NCI-H1436 treated with DMSO at 0.1 percent for 48 hours (cell line): Measurements from ENCODE around the gene CCDC30.
"Not testable (repeated sequence)": the region's sequence is repeated elsewhere in the genome, so short reads cannot be mapped to it uniquely, and the experiment has no call there.

Source experiments
- DNase-seq: peaks from one replicate; lab custom pipeline; 2025; lab: John Stamatoyannopoulos, UW

CCDC30 gene

DNA sequence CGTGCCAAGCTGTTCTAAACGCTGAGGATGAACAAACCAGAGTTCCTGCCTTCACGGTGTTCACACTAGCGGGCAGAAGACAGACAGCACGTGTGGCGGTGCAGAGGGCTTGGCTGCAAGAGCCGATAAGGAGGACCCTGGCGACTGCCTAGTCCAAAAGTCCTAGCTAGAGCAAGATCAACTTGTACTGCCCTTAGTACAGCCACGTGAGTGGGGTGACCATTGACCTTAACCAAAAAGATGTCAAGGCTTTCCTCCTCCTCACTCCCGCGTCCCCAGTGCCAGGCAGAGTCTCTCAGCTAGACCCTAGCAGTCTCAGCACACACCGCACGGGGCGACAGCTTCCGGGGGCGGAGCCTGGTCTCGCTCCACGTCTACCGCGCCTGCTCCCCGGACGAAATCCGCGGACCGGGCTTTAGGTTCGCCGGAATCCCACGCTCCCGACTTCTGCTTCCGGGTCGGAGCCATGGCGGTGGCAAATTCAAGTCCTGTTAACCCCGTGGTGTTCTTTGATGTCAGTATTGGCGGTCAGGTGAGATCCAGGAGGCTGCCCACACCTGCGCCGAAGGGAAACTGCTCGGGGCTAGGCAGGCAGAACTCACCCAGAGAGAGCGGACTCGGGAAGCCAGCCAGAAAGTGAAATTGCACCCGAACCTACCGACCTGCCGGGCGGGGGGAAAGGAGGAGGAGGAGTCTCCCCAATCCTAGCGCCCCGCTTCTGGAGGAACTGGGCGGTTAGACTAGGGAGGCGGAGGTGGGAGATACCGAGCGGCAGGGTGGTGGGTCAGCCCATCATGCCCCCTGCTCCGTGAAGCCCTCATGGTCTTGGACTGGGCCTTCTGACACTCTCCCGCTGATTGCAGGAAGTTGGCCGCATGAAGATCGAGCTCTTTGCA is 195.1 kb downstream of the CCDC30 start, which contains the start of gene PPIH:
PPIH (plus strand) TSS at position 443 of the 896 bp plus-strand sequence; CDS start at position 467, 24 bp downstream.
- DNase-seq, result peak; percentile 69

GRCh38 chr1:42658877-42659337 is 195.8 kb downstream of the CCDC30 start:
- DNase-seq, result no peak

DNA sequence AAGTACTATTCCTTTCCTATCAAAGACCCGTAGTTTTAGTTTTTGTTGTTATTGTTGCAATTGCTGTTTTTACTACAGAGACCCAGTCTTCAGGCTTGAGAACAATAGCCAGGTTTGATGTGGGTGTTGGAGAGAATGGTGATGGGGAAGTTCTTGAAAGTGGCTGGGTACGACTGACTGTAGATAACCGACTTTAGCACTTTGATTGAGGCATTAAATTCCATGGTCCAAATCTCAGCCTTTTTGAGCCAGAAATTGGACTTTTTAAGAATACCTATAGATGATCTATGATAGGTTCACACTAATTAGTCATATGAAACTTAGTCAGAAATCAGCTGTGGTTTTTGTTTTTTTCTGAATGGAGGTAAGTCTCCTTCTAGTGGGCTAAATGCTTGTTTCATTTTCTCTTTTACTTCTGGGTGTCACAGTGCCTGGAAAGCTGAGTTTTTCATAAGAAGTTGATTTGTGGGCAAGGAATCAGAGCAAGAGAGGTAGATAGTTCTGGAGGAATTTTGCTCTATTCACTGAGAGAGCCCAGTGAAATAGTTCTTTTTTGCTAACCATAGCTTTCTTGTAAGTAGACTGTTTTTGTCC is 197.9 kb downstream of the CCDC30 start:
- no peak for DNase-seq

DNA sequence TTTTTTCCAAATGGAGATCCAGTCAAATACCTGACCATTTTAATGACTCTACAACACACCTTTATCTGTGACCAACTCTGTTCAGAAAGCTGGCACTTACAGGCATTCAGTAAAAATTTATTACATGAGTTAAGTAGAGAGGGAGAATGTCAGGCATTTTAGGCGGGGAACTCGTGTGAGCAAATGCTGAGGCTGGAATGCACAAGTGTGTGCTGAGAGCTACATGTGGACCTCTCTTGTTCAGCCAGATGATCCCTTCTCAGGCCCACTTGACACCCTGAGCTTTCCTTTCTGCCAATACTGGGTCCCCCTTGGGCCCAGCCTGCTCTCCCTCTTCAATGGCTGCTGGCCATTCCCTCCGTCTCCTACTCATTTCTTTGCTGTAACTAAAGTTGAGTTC is 206.8 kb downstream of the CCDC30 start:
- no peak for DNase-seq

- no peak for DNase-seq
Observed at GRCh38 chr1:42670425-42670824, 207.3 kb downstream of the CCDC30 start.

GRCh38 chr1:42674214-42674613 is 211.1 kb downstream of the CCDC30 start:
- no peak for DNase-seq

GRCh38 chr1:42674682-42675081 is 211.6 kb downstream of the CCDC30 start:
- no peak for DNase-seq

DNA sequence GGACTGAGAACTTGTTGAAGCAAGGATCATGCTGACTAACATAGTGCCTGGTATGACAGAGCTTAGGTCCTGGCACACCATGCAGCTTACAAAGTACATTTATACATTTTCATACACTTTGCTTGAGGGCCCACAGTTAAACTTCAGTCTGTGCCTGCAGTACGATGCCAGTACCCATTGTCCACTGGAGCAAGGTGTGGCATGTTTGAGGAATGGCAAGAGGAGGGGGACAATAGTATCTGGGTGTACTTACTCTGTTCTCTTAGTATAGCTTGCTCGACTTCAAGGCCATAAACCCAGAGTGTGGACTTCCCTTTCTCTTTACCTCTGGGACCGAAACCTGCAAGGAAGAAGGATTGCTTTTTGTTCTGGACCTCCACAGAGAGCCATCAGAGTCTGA is 212.4 kb downstream of the CCDC30 start:
- no peak for DNase-seq

- DNase-seq, result no peak
Observed at GRCh38 chr1:42676534-42677087, 213.5 kb downstream of the CCDC30 start.

GRCh38 chr1:42679364-42679983 is 216.4 kb downstream of the CCDC30 start:
- DNase-seq, result no peak

GRCh38 chr1:42680055-42680454 is 217.0 kb downstream of the CCDC30 start:
- DNase-seq, result no peak

GRCh38 chr1:42680921-42681683 is 218.0 kb downstream of the CCDC30 start:
- DNase-seq, result no peak

- peak; percentile 99 for DNase-seq
Observed at GRCh38 chr1:42681741-42682483, 218.8 kb downstream of the CCDC30 start, which contains the start of gene YBX1. Gene YBX1, plus strand, starts transcription at chr1:42682418. Its CDS starts 148 bp downstream, at chr1:42682566.

DNA sequence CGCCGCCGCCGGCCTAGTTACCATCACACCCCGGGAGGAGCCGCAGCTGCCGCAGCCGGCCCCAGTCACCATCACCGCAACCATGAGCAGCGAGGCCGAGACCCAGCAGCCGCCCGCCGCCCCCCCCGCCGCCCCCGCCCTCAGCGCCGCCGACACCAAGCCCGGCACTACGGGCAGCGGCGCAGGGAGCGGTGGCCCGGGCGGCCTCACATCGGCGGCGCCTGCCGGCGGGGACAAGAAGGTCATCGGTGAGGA is 219.3 kb downstream of the CCDC30 start:
- DNase-seq, result not testable (repeated sequence)

- no peak for DNase-seq
Observed at GRCh38 chr1:42682739-42683531, 219.8 kb downstream of the CCDC30 start.

GRCh38 chr1:42684139-42684538 is 221.1 kb downstream of the CCDC30 start:
- DNase-seq, result no peak

DNA sequence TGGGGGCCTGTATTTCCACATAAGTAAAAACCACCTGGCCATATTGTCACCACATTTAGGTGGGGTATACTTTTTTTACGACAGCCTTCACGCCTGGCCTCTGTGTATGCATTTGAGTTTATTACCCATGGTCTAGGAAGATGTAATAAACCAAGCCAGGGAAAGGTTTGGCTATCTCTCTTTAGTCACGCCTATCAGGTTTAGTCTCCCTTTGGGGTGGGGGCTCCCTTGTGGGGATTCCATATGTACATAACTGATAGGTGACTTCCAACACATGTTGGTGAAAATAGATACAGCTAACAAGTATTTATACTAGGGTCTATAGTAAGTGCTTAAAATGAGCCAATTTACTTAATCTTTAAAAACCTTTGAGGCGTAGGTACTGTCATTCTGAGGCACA is 223.3 kb downstream of the CCDC30 start:
- DNase-seq, result no peak

DNA sequence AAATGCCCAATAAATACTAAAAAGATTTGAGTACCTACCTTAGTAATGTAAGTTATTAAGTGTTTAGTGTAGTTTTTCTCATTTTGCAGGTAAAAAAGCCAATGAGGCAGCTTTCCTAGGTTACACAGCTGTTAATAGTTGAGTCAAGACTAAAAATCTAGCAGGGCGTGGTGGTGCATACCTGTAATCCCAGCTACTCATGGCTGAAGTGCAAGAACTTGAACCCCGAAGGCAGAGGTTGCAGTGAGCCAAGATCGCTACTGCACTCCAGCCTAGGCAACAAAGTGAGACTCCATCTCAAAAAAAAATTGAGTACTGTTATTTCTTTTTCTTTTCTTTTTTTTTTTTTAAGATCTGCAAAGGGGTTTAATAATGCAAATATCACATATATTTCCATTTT is 226.8 kb downstream of the CCDC30 start:
- no peak for DNase-seq

- no peak for DNase-seq
Observed at GRCh38 chr1:42690477-42691156, 227.5 kb downstream of the CCDC30 start.

- no peak for DNase-seq
Observed at GRCh38 chr1:42691157-42691498, 228.0 kb downstream of the CCDC30 start.
